Gastroesophageal sphincter (tissue), 4 donors: Measurements from ENCODE around the gene LRRC31. TPM values are rescaled to one million over a fixed set of nuclear protein-coding genes. Genes with fewer than 3 reads are reported as not detected.

ENCODE experiments used
- ATAC-seq: fragments of 150-250 bp; one replicate; pipeline ENCODE4 v1.9.1; 2016; ENCODE audit warnings: mild to moderate bottlenecking, moderate library complexity
- H3K27ac ChIP-seq, 4 donors: fragments of 200-600 bp; sonication (generic) in 3 of 4; 1 replicate in 3 of 4; 2 replicates in 1 of 4; pipeline ENCODE4 v1.5.1; 2016 to 2019
- H3K27me3 ChIP-seq: fragments of 200-600 bp; sonication (generic); one replicate; pipeline ENCODE4 v1.5.1; 2019
- H3K36me3 ChIP-seq, 2 donors: fragments of 200-600 bp; sonication (generic); one replicate each; pipeline ENCODE4 v1.5.1; 2019; ENCODE audit warnings: control low read depth in 1 of 2
- H3K4me1 ChIP-seq, 3 donors: fragments of 200-600 bp; sonication (generic); 1 replicate in 2 of 3; 2 replicates in 1 of 3; pipeline ENCODE4 v1.5.1; 2016 to 2019; ENCODE audit warnings: control low read depth in 2 of 3
- H3K4me3 ChIP-seq, 2 donors: fragments of 200-600 bp; sonication (generic); one replicate each; pipeline ENCODE4 v1.5.1; 2019; ENCODE audit warnings: mild to moderate bottlenecking in 1 of 2, moderate library complexity in 1 of 2
- H3K9me3 ChIP-seq, 3 donors: fragments of 200-600 bp; sonication (generic); one replicate each; pipeline ENCODE4 v1.5.1; 2017 to 2019; ENCODE audit warnings: control low read depth in 2 of 3
- EP300 ChIP-seq: sonication (generic); formaldehyde crosslinking; IDR thresholded peaks from one replicate; pipeline ENCODE4 v1.6.1; 2017; ENCODE audit warnings: antibody characterized with exemption, mild to moderate bottlenecking
- POLR2A ChIP-seq, 2 donors: fragments of 450-650 bp; IDR thresholded peaks; one replicate each; pipeline ENCODE4 v1.6.1; 2017; ENCODE audit warnings: antibody characterized with exemption in 2 of 2, mild to moderate bottlenecking in 2 of 2, moderate library complexity in 1 of 2
- POLR2AphosphoS5 ChIP-seq: sonication (generic); formaldehyde crosslinking; IDR thresholded peaks from one replicate; pipeline ENCODE4 v1.6.1; 2017; ENCODE audit warnings: antibody characterized with exemption
- WGBS, 2 donors: methylation state at CpG; one replicate each; pipeline ENCODE4 v1.1.5; 2018; ENCODE audit warnings: low coverage in 1 of 2; 5-methylcytosine and 5-hydroxymethylcytosine counted together
- total RNA-seq, 4 donors: library from RNA; depleted of rRNA; stranded (reverse); fragments of >200 nt; gene quantifications; one replicate each; pipeline ENCODE4 v1.1.0, GENCODE V29; 2016
- TF ChIP-seq, protein P1 (sequence below), 4 experiments: fragments of 200-600 bp in 2 of 4; fragments of 450-650 bp in 2 of 4; sonication (generic) in 1 of 4; IDR thresholded peaks; one replicate each; pipeline ENCODE4 v1.5.1; 2017 to 2019; ENCODE audit warnings: antibody characterized with exemption in 4 of 4, mild to moderate bottlenecking in 2 of 4, moderate library complexity in 2 of 4

Gene LRRC31
- total RNA-seq, 4 donors from 2014 or later = 0.35 TPM; not detected in 3

DNA sequence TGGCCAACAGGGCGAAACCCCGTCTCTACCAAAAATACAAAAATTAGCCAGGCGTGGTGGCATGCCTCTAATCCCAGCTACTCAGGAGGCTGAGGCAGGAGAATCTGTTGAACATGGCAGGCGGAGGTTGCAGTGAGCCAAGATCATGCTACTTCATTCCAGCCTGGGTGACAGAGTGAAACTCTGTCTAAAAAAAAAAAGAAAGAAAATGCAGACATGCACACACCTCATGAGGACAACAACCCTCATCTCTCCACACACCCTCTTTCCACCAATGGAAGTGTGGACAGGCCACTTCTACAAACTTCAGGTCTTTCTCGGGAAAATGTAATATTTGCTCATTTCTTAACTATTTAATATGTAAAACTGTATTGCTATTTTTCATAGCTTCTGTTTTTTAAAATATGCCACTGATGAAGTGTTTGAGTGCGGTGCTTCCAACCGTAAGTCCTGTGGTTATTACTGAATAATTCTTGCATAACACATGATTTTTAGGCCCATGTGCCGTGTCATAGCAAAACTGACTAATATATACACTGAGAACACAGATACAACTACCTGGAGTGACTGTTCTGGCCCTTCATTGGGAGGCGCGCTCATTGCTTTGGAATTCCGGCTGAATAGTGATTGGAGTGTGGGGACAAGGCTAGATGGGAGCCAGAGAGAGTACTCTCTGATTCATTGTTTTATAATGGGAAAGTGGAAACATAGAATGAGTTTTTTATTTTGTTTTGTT is 23.1 kb downstream of the LRRC31 start:
- Histone ChIP-seq H3K4me1 (no peaks in the 10 kb centered on the region), H3K36me3 (no peaks in the 10 kb centered on the region), H3K9me3 (no peaks in the 10 kb centered on the region), H3K4me3 (no peak overlapping the region), H3K27ac (no peak overlapping the region), H3K27me3 (no peaks in the 10 kb centered on the region)
- WGBS, 2 donors = 87 to 97% methylated on average over 6 to 9 of the region's 11 CpGs
- no peak for TF ChIP-seq POLR2AphosphoS5
- TF ChIP-seq EP300 = no peak
- TF ChIP-seq, protein P1, sequence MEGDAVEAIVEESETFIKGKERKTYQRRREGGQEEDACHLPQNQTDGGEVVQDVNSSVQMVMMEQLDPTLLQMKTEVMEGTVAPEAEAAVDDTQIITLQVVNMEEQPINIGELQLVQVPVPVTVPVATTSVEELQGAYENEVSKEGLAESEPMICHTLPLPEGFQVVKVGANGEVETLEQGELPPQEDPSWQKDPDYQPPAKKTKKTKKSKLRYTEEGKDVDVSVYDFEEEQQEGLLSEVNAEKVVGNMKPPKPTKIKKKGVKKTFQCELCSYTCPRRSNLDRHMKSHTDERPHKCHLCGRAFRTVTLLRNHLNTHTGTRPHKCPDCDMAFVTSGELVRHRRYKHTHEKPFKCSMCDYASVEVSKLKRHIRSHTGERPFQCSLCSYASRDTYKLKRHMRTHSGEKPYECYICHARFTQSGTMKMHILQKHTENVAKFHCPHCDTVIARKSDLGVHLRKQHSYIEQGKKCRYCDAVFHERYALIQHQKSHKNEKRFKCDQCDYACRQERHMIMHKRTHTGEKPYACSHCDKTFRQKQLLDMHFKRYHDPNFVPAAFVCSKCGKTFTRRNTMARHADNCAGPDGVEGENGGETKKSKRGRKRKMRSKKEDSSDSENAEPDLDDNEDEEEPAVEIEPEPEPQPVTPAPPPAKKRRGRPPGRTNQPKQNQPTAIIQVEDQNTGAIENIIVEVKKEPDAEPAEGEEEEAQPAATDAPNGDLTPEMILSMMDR (IDR thresholded peaks at IDR 0.05) = no peak
- no peak for TF ChIP-seq POLR2A (IDR thresholded peaks at IDR 0.05)
- ATAC-seq = no peak

DNA sequence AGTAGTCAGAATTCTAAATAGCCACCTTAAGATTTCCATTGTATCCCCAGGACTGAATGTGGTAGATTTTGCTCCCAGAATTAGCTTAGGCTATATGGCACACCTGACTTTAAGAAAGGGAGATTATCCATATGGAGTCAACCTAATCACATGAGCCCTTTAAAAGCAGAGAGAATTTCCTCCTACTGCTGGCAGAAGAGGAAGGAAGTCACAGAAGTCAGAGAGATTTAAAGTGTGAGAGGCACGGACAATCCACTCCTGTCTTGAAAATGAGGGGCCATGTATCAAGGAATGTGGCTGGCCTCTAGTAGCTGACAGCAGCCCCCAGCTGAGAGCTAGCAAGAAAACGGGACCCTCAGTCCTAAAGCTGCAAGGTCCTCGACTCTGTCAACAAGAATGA is 26.8 kb downstream of the LRRC31 start:
- TF ChIP-seq, protein P1 (IDR thresholded peaks at IDR 0.05) = no peak
- TF ChIP-seq POLR2AphosphoS5 (no peak), POLR2A (IDR thresholded peaks at IDR 0.05) (no peak), EP300 (no peak)
- WGBS, 2 donors = 40 to 72% methylated on average over 1 to 3 of the region's 3 CpGs
- no peak overlapping the region for H3K27ac ChIP-seq
- H3K4me3 ChIP-seq = no peak overlapping the region
- no peaks in the 10 kb centered on the region for H3K27me3 ChIP-seq
- ATAC-seq = no peak
- no peaks in the 10 kb centered on the region for H3K4me1 ChIP-seq
- H3K9me3 ChIP-seq = no peaks in the 10 kb centered on the region
- no peaks in the 10 kb centered on the region for H3K36me3 ChIP-seq

DNA sequence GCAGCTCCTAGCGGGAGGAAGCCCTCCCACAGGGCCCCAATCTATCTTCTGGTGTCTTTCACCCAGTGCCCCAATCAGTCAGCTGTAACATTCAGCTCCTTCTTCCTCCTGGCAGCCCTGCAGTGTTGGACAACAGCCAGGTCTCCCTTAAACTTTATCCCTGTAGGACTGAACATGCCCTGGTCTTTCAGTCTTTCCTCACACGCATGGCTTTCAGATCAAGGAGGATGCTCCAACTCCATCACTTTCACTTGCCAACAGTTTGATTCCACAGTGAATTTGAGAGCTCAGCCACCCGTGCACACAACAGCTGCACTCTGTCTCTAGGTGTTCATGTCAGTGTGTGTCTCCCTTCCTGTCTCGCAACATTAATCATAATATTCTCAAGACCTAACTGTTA is 28.6 kb downstream of the LRRC31 start:
- H3K4me3 ChIP-seq = no peak overlapping the region
- H3K27me3 ChIP-seq = no peaks in the 10 kb centered on the region
- no peaks in the 10 kb centered on the region for H3K9me3 ChIP-seq
- no peak for TF ChIP-seq POLR2A (IDR thresholded peaks at IDR 0.05)
- TF ChIP-seq, protein P1 (IDR thresholded peaks at IDR 0.05) = no peak
- no peak for TF ChIP-seq POLR2AphosphoS5
- no peak for TF ChIP-seq EP300
- no peaks in the 10 kb centered on the region for H3K36me3 ChIP-seq
- ATAC-seq = no peak
- 40 to 46% methylated on average over 1 to 4 of the region's 4 CpGs for WGBS, 2 donors
- H3K4me1 ChIP-seq = no peaks in the 10 kb centered on the region
- H3K27ac ChIP-seq = no peak overlapping the region

DNA sequence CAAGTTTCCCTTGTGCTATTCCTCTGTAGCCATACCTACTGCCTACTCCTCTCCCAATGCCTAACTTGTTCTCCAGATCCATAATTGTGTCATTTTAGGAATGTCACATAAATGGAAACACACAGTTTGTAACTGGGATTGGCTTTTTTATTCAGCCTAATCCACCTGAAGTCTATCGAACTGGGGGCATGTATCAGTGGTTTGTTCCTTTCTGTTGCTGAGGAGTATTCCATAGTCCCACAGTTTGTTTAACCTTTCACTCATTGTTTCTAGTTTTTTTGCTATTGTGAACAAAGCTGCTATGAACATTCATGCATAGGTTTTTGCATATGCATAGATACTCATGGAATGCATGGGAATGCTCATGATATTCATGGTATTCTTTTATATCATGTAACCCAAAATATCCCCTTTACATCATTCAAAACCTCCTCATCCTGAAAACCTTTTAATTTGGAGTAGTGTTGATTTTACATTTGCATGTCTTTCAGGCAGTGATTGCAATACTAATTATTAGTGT is 31.2 kb downstream of the LRRC31 start:
- Histone ChIP-seq H3K27ac (no peak overlapping the region), H3K9me3 (no peaks in the 10 kb centered on the region), H3K27me3 (no peaks in the 10 kb centered on the region), H3K36me3 (no peaks in the 10 kb centered on the region), H3K4me1 (no peaks in the 10 kb centered on the region), H3K4me3 (no peak overlapping the region)
- TF ChIP-seq POLR2AphosphoS5 (no peak), POLR2A (IDR thresholded peaks at IDR 0.05) (no peak), EP300 (no peak)
- TF ChIP-seq, protein P1 (IDR thresholded peaks at IDR 0.05) = no peak
- ATAC-seq = no peak
- 92 to 100% methylated on average over 1 of the region's 1 CpG for WGBS, 2 donors

DNA sequence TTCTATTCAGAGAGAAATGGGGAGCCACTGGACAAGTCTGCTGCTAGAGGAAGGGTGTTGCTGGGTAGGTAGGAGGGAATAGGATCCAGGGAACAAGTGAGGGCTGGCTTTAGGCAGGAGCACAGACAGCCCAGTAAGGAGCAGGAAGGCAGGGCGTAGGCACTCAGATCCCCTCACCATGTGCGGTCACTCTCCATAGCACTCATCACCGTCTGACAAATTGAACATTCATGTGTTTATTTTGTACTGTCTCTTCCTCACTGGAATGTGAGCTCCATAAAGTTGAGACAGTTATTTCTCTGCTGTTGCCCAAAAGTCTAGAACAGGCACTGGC is 32.8 kb downstream of the LRRC31 start:
- TF ChIP-seq EP300 = no peak
- TF ChIP-seq, protein P1 (IDR thresholded peaks at IDR 0.05) = no peak
- TF ChIP-seq POLR2AphosphoS5 = no peak
- TF ChIP-seq POLR2A (IDR thresholded peaks at IDR 0.05) = no peak
- H3K27me3 ChIP-seq = no peaks in the 10 kb centered on the region
- no peaks in the 10 kb centered on the region for H3K9me3 ChIP-seq
- H3K27ac ChIP-seq = no peak overlapping the region
- no peak overlapping the region for H3K4me3 ChIP-seq
- no peak for ATAC-seq
- H3K36me3 ChIP-seq = no peaks in the 10 kb centered on the region
- WGBS, 2 donors = 84 to 85% methylated on average over 3 of the region's 3 CpGs
- H3K4me1 ChIP-seq = no peaks in the 10 kb centered on the region
